ENCODE measurements around the gene B4GALT2. TPM values are rescaled to one million over a fixed set of nuclear protein-coding genes. Genes with fewer than 3 reads are reported as not detected.

Gene B4GALT2
- total RNA-seq, 1 donor from 2014 or later = 19.6 TPM

DNA sequence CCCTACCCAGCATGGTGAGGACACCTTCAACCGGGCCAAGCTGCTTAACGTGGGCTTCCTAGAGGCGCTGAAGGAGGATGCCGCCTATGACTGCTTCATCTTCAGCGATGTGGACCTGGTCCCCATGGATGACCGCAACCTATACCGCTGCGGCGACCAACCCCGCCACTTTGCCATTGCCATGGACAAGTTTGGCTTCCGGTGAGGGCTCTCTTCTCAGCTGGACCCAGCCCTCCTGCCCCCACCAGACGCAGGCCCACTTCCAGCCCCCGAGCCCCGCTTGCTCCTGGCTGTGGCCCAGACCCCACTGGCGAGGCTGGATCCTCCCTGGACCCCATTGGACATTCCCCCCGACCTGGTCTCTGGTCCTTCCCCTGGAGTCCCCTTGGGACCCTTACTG is 5.8 kb downstream of the B4GALT2 start:
- DNase-seq = no peak

DNA sequence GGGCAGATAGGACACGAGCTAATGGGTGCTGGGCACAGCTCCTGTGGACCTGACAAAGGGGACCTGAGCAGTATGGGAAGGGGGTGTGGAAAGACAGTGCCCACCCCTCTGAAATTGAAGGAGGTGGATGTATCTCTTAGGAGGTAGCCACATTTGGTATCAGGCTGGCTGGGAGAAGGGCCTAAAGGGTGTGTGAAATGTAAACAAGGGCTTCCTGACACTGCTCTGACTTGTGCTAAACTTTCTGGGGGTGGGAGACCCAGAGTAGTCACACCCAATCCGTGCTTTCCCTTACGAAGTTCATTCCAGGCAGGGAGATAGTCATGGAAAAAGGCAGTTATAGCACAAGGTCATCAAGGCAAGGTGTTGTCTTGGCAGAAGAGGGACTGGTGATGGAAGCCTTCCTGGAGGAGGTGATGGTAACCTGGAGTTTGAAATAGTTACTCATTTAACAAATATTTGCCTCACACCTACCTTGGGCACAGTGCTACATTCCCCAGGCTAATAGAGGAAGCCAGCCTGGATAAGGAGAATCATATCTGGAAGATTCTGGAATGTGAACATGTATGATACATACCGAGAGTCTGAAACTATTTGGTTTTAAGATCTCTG is 7.1 kb downstream of the B4GALT2 start:
- no peak for DNase-seq

DNA sequence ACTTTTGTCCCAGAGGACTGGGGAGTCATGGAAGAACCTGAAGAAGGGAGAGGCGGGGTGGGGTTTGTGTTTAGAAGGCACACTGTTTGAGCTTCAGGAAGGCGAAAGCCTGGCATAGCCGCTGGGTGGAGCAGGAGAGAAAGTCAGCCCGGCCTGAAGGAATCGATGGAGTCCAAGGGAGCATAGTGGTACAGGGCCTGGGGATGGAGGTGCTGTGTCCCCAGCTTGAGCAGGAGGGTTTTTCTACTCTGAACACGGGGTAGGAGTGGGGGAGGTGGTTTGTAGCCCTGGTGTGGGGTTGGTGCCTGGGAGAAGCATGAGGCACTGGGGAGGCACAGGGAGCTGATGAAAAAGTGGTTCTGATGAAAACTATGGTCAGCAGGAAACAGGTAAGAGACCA is 7.7 kb downstream of the B4GALT2 start:
- DNase-seq = no peak

DNA sequence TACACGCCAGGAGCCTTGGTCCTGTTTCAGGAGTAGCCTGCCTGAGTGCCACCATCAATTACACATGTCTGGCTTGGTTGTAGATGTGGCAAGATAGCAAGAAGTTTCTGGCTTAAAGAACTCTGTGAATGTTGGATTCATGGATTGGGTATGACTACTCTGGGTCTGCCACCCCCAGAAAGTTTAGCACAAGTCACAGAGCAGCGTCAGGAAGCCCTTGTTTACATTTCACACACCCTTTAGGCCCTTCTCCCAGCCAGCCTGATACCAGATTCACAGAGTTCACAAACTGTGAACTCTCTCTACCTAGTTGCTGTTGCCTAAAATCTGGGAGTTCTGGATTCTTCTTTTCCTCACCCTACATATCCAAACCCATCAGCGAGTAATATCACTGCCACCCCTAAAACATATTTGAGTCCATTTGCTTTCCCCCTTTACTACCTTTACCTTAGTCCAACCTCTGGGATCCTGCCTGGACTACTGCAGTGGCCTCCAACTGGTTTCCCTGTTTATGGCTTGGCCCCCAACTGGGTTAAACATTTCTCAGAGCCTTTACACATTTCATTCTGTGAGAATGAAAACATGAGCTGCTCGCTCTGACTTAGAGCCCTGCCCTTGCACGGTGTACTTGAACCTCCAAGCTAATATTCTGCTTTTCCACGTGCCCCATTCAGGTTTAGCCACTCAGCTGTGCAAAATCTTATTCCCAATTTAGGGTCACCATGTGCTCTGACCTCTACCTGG is 8.3 kb downstream of the B4GALT2 start:
- DNase-seq = no peak

DNA sequence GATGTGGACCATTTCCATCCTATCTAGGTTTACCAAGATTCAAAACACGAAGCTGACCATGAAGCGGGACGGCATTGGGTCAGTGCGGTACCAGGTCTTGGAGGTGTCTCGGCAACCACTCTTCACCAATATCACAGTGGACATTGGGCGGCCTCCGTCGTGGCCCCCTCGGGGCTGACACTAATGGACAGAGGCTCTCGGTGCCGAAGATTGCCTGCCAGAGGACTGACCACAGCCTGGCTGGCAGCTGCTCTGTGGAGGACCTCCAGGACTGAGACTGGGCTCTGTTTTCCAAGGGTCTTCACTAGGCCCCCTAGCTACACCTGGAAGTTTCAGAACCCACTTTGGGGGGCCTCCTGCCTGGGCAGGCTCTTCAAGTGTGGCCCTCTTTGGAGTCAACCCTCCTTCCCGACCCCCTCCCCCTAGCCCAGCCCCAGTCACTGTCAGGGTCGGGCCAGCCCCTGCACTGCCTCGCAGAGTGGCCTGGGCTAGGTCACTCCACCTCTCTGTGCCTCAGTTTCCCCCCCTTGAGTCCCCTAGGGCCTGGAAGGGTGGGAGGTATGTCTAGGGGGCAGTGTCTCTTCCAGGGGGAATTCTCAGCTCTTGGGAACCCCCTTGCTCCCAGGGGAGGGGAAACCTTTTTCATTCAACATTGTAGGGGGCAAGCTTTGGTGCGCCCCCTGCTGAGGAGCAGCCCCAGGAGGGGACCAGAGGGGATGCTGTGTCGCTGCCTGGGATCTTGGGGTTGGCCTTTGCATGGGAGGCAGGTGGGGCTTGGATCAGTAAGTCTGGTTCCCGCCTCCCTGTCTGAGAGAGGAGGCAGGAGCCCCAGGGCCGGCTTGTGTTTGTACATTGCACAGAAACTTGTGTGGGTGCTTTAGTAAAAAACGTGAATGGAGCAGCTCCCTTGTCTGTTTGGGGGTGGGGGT is 11.5 kb downstream of the B4GALT2 start:
- no peak for DNase-seq

DNA sequence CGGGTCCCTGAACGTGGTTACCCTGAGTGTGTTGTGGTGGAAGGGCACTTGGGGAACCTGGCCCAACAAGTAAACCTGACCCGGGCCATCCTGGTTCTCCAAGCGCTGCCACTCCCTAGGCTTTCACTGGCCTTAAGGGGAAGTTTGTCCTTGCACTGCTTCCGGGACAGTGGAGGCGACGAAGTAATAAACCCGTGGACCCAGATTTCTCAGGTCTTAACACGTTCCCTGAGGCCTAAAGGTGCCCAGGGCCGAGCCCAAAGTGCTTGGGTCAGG is 12.1 kb downstream of the B4GALT2 start:
- no peak for DNase-seq

DNA sequence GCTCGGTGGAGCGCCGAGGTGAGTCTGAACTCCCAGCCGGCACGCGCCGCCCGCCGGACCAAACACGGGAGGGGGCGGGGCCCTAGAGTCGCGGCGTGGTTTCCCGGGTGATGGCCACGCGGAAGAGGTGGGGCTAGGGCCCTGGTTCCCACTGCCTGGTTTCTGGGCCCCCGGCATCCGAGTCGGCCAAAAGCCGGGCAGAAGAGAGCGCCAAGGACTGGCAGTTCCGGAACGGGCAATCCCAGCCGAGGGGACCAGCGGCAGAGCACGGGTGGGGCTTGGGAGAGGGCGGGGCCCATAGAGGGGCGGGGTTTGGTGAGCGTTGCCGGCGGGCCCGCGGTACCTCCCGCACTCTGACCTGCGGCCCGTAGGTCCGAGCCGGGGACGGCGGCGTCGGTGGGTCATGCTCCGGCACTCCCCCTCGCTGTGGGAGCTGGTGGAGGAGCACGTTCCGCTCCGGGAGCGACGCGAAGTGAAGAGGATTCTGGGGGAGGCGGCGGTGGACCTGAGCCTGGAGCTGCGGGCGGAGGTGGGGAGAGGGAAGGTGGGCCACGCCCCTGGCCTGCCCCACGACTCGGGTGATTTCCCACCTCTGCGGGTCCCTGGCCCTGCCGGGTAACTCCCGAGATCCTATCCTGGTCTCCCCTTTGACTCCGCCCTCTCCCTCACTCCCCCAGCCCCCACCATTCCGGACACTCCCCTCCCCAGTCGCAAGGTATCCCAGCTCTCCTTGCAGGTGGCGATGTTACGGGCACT is 12.6 kb downstream of the B4GALT2 start, which contains the start of gene CCDC24:
Gene CCDC24, plus strand, starts transcription at position 124 of the 756 bp plus-strand sequence. Its CDS starts 280 bp downstream, at position 404.
- DNase-seq = peak; percentile 81

DNA sequence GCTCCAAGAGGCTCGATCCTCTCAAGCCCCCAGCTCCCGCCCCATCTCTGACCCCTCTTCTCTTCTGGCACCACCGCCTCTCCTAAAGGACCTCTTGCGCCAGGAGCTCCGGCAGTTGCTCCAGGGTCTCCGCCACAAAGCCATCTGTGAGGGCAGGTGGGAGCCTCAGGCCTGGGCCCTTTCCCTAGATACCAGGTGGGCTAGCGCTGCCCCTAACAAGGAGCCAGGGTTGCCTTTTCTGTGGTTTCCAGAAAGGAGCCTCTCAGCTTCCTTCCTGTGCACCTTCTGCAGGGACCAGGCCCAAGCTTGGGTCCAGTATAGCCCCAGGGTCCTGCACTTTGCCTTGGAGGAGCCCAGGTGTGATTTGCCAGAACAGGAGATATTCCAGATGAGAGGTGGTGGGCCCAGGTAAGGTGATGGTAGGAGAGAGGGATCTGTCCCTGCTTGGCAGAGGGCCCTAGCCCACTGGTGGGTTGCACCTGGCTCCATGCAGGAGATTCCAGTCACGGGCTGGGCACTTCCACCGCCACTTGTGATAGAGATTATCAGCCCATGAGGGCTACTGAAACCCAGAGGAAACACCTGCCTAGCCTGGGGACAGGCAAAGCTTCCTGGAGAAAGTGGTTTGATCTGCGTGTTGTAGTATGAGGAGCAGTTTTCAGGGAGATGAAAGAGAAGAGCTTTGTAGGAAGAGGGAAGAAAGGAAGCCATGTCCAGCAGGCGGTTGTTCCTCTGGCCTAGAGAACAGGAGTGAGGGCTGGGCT is 13.4 kb downstream of the B4GALT2 start:
- DNase-seq = no peak

DNA sequence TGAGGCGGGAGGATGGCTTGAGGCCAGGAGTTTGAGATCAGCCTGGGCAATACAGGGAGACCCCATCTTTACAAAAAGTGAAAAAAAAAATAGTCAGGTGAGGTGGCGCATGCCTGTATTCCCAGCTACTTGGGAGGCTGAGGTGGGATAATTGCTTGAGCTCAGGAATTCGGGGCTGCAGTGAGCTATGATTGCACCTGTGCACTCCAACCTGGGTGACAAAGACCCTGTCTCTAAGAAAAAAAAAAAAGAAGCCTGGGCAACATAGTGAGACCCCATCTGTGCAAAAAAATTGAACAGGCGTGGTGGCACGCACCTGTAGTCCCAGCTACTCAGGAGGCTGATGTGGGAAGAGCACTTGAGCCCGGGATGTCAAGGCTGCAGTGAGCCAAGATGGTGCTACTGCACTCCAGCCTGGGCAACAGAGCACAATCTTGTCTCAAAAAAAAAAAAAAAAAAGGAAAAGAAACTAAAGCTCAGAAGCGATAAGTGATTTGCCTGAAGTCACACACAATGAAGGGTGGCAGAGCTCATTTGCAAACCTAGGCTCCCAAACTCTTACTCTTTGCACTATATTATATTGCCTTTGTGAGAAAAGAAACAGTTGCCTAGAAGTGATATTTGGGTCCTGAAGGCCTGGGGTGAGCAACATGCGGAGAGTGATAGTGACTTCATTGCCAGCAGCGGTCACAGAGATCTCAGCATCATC is 14.3 kb downstream of the B4GALT2 start:
- DNase-seq = no peak

DNA sequence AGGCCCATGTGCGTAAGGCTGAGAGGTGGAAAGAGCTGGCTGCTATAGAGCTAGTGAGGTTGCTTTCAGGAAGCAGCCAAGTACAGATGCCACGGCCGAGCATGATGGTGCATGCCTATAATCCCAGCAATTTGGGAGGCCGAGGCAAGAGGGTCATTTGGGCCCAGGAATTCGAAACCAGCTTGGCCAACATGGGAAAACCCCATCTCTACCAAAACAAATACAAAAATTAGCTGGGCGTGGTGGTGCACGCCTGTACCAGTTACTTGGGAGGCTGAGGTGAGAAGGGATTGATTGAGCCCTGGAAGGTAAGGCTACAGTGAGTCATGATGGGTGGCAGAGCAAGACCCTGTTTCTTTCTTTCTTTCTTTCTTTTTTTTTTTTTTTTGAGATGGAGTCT is 15.1 kb downstream of the B4GALT2 start:
- DNase-seq = no peak

DNA sequence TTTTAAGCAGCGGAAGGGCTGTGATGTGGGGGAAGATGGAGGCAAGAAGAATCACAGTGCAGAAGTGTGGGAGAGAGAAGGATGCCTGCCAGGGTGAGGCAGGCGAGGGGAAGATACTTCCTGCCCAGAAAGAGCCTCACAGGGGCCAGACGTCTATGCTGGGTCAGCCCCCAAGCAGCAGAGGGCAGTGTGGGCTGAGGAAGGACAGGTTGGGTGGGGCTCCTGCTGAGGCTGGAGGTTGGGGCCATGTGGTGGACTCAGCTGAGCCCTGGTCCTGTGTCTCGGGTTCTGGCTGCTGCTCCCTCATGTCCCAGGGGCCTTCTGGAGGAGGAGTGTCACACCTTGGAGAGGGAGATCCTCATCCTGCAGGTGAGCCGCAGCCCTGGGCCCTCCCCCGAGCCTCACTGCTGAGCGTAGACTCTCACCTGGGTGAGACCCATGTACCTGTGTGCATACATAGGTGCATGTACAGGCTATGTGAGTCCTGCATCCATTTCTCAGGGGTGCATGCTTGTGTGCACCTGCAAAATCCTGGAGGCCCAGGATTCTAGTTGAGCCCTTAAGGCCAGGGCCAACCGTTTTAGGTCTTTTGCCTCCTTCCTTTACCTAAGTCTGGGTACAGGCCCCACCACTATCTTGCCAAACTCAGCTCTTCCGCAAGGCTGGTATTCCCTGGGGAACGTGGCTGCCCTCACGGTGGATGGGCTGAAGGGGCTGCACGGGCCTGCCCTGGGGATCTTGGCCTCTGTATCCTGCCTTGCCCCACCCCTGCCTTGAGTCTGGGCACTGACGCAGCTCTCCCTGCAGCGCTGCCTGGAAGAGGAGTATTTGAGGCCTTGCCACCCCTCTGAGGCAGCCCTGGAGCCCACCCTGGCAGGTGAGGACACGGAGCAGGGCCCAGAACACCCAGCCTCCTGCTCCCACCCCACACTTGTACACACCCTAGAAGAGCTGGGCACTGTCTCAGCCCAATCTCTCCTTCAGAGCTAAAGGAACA is 16.1 kb downstream of the B4GALT2 start:
- no peak for DNase-seq

DNA sequence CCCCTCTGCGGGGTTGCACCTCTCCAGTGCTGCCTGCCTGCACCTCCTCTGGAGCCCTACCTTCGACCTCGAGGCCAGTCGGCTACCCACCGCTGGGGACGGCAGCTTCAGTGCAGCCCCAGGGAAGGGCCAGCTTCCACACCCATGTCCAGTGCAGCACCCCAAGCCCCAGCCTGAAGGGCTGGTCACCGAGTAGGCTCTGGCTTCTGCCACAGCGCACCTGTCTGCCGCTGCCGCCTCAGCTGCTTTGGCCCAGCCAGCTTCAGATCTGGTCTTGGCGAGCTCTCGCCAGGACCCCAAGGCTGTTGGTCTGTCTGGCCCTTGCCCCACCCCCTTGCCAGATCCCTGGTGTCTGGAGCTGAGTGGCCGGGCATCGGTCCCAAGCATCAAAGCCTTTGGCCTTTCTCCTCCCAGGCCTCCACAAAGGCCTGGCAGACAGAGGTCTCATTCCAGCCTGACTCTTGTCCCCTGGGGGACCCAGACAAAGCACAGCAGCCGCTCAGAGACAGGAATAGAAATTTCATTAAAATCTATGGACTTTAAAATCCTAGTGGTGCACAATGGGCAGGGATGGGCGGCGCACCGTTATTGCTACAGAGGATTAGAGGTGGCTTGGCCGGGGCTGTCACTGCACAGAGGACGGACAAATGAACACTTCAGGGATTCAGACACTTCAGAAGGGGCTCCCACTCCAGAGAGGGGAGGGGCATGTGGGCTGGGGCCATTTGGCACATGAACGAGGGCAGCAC is 17.1 kb downstream of the B4GALT2 start:
- no peak for DNase-seq

DNA sequence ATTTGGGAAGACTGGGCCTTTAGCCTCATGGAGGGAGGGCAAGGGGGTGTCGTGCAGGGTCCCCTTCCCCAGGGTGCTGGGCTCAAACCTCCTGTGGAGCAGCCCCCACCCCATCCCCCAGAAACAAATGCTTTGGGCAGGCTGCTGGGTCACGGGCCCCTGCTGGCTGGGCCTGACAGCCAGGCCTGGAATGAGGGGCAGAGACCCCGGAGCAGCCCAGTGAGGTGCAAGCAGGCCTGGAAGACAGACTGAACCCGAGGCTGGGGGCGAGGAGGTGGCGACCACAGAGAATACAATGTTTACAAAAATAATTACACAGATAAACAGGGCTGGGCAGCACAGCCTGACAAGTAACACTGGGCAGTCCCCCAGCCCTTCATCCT is 17.7 kb downstream of the B4GALT2 start:
- no peak for DNase-seq

DNA sequence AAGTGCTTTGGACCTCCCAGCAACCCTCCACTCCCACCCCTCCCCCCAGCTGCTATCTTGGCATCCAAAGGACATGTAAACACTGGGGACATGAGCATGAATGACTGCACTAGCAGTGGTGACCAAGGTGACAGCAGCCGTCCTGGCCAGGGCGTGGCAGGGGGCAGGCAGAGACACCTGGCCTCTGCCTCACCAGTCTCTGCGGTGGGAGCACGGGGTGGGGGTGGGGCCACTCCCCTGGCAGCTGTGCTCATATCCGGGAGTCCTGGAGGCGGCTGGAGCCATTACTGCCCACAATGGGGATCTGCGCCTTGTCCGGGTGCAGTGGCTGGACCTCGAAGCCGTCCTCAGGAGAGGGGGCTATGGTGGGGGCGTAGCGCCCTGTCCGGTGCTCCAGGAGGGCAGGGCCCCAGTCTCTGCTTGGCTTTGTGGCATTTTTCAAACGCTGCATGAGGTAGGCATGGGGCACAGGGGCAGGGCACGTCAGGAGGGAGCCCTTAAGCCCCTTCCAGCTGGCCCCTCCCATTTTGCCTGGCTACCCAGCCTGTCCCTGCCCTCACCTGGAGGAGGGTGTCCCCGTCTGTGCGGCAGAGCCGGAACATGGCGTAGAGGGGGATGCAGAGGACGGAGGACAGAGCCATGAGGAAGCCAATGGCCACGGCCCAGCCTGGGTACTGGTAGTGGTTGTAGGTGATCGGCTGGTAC is 18.4 kb downstream of the B4GALT2 start:
- DNase-seq = no peak

DNA sequence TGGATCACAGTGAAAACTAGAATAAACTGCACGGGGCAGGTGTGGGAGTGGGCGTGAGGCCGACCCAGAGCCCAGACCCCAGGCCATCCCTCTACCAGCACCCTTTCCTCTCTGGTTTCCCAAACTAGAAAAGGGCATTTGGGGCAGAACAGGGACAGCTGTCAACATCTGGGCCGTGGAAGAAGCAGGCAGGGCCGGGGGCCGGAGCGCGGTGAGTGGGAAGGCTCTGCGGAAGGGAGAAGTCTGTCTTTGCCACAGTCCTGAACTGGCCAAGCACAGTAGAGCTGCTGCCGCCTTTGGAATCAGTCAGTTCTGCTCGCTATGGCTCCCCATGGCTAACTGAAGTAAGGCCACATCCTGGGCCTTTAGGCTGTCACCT is 19.0 kb downstream of the B4GALT2 start:
- no peak for DNase-seq

DNA sequence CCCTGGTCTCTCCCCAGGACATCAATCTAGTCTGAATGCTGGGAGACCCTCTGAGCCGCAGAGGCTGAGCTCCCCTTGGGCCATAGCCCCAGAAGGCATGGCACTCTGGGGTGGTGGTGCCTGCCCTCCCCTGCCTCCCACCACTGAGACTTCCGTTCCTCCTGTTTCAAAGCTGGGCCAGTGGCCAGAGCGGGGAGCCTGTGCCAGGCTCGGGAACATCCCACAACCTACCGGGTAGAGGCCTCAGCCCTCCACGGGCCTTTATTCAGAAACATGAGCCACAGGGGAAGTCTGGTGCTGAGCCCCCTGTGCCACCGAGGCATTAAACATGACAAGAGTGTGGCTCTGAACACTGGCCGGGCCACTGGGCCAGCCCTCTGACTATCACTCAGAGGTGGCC is 20.4 kb downstream of the B4GALT2 start:
- DNase-seq = no peak

DNA sequence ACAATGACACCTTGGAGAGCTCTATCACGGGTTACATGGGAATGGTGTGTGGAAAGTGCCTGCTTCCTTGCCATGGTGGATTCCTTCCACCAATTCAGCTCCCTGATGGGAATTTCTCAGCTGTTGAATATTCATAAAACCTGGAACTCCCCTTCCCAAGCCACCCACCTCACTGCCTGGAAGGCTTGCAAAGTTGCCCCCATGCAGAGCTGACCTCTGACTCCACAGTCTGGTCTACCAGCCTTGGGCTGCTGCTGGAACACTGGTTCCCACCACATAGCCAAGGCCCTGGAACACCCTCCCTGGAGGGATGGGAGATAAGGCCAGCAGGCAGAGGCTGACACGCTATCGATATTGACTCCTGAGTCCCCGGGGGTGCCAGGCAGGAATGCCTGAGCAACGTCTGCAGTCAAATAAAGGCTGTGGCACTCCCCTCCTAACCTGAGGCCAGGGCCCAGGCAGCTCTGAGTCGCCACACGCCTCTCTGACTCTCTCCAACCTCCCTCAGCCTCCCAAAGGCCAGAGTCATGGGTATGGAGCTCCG is 21.2 kb downstream of the B4GALT2 start:
- no peak for DNase-seq

DNA sequence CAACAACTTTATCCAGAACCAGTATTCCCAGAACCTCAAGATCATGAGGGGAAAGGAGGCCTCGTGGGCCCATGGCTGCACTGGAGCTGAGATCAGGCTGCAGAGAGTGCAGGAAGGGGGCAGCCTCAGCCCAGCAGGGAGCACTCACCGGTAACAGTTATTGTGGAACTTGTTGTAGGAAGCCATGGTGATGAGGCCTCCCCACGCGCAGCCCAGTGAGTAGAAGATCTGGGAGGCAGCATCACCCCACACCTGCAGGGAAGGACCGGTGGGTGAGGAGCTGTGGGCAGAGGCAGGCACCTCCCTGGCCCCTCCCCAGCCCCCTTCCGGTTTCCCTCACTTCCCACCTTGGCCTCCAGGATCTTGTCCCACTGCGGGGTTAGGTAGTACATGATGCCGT is 23.2 kb downstream of the B4GALT2 start:
- no peak for DNase-seq

All from tongue (tissue), 2 donors.